IPS-15b (cell line): ENCODE measurements around the gene NDEL1.

Experiments
- H3K27me3 ChIP-seq: one replicate; pipeline ENCODE4 v1.6.1; 2013; ENCODE audit warnings: low read length; ENCODE audit not compliant: control insufficient read depth, insufficient read depth
- H3K36me3 ChIP-seq: one replicate; pipeline ENCODE4 v1.6.1; 2013; ENCODE audit warnings: low read length; ENCODE audit not compliant: control insufficient read depth, insufficient read depth
- H3K4me1 ChIP-seq: one replicate; pipeline ENCODE4 v1.6.1; 2013; ENCODE audit warnings: mild to moderate bottlenecking, low read length; ENCODE audit not compliant: control insufficient read depth, insufficient read depth
- H3K4me3 ChIP-seq: one replicate; pipeline ENCODE4 v1.5.1; 2013; ENCODE audit warnings: low read depth, low read length
- H3K9ac ChIP-seq: one replicate; pipeline ENCODE4 v1.6.1; 2013; ENCODE audit warnings: low read depth, mild to moderate bottlenecking, low read length
- H3K9me3 ChIP-seq: one replicate; pipeline ENCODE4 v1.6.1; 2013; ENCODE audit warnings: mild to moderate bottlenecking, low read length; ENCODE audit not compliant: control insufficient read depth, insufficient read depth

NDEL1 gene

DNA sequence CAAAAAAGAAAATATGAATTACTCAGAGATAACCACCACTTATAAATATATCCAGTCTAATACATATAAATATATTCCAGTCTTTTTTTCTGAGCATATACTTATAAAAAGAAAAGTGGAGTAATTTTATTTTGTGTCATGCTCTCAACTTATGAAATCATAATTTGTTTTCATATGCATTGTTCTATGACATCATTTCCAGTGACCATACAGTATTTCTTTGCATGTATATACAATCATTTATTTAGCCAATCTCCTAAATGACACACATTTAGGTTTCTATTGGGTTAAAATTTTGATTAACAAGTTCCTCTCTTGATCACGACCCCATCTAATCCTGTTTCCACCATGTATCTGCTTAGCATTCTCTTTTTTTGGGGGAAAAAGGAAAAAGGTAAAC lies 16.4 kb upstream of the NDEL1 start:
- Histone ChIP-seq H3K4me3 (no peak overlapping the region), H3K4me1 (no peaks in the 10 kb centered on the region), H3K9ac (no peak overlapping the region), H3K36me3 (no peaks in the 10 kb centered on the region), H3K27me3 (no peaks in the 10 kb centered on the region), H3K9me3 (no peaks in the 10 kb centered on the region)

DNA sequence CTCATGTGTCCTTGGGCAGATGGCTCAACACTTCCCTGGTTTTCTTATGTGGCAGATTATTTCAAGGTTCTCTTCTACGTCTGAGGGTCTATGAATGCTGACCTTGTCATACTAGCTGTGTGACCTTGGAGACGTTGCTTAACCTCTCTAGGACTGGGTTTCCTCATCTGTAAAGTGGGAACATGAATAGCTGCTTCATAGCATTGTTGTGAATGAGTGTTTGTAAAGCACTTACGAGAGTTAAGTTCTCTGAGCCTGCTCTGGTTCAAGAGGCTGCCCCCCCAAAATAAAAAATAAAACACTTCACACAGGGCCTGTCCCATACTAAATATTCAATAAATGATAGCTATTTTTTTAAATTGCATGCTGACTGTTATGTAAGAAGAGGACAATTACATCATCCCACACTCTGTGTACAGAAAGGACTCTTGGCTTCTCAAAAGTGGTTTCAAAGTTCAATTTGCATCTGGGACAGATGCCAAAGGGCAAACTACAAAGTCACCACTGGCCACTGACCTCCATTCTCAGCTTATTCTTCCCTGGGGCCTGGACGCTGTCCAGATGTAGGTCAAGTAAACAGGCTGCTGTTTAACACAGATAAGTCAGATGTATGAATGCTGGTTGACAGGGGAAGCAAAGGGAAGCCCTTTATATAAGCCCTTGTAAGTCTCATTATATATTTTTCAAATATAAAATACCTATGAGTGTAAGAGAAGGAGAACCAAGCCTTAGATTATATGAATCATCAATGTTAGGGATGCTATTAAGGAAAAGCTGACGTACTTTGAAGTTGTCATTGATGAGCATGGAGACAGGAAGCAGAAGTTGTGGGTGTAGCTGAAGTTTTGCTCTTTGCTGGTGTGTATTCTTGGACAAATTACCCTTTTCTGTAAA lies 15.4 kb upstream of the NDEL1 start:
- no peaks in the 10 kb centered on the region for H3K4me1 ChIP-seq
- H3K27me3 ChIP-seq: no peaks in the 10 kb centered on the region
- no peaks in the 10 kb centered on the region for H3K36me3 ChIP-seq
- H3K9me3 ChIP-seq: no peaks in the 10 kb centered on the region
- no peak overlapping the region for H3K4me3 ChIP-seq
- no peak overlapping the region for H3K9ac ChIP-seq

DNA sequence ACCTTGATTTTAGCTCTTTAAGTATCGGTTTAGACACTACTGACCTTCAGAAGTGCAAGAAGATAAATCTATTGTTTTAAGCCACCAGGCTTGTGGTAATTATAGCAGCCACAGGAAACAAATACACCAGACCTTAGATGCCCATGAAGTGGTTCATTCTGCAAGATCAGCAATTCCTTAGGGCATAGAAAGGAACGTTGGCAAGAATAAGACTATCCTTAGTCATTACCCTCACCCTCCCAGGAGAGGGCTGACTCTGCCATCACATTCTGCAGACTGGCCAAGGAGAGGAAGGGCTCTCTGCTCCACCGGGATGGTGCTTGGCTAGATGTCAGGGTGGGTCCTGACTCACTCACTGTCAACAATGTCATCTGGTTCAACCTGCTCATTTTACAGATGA lies 14.1 kb upstream of the NDEL1 start:
- no peaks in the 10 kb centered on the region for H3K36me3 ChIP-seq
- no peaks in the 10 kb centered on the region for H3K9me3 ChIP-seq
- no peak overlapping the region for H3K4me3 ChIP-seq
- no peaks in the 10 kb centered on the region for H3K27me3 ChIP-seq
- H3K9ac ChIP-seq: no peak overlapping the region
- H3K4me1 ChIP-seq: no peaks in the 10 kb centered on the region

DNA sequence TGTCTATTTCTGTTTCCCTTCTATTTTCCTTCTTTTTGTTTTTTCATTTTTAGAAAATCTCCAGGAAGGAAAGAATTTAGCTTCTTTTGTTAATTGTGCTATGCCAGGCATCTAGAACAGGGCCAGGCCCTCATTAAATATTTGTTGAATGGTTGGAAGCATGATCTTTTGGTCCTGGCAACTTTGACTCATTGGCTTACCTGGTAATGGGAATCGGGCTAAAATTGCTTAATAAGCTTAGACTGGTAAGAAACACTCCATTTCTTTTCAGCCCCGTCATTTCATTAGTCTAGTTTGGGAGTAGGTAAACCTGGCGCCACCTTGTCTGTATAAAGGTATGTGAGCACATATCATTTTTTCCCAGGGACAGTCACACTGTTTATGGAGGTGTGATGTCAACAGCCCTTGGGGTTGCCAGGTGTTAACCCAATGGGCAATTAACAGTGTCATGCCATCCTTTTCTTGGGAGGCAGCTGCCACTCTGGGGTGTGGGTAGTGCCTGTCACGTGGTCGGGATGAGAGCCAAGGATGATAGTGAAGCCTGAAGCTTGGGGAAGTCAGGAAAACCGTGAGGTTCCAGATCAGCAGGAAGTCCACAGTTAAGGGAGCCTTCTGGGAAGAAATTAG lies 9.5 kb upstream of the NDEL1 start:
- Histone ChIP-seq H3K4me1 (no peaks in the 10 kb centered on the region), H3K27me3 (no peaks in the 10 kb centered on the region), H3K36me3 (no peaks in the 10 kb centered on the region), H3K4me3 (no peak overlapping the region), H3K9ac (no peak overlapping the region), H3K9me3 (no peaks in the 10 kb centered on the region)

DNA sequence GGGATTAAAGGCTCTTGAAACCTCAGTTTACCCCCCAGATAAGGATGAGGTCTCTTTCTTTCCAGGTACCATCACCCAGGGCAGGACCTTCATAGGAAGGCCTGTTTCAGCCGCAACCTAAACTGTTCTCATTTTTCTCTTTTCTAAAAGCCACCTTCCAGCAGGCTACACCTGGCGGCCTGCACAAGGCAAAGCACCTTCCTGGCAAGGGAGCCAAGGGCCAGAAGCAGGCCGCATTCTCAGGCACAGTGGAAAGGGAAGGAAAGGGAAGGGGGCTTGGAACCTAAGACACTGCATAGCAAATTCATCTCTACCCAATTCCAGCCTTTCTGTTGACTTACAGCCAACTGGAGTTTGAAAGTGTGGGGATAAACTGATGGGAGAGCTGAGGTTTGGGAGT lies 8.9 kb upstream of the NDEL1 start:
- Histone ChIP-seq H3K4me1 (no peaks in the 10 kb centered on the region), H3K9ac (no peak overlapping the region), H3K4me3 (no peak overlapping the region), H3K9me3 (no peaks in the 10 kb centered on the region), H3K27me3 (no peaks in the 10 kb centered on the region), H3K36me3 (no peaks in the 10 kb centered on the region)

DNA sequence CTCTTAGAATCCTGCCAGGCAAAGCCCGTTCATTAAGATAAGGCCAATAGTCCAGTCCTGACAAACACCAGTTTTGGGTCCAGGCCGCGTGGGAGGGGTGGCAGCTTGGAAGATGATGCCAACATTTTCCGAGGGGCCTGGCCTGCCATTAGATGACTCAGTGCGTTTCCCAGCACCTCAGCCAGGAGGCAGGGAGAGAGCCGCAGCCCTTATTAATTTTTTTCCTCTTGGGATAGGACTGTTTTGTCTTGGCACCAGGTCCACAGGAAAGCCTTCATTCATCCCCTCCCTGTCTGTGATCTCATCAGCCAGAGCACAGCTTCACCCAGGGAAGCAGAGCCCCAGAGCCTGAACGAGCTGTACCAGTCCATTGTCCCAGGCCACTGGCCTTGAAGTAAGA lies 4.7 kb upstream of the NDEL1 start:
- Histone ChIP-seq H3K4me1 (no peaks in the 10 kb centered on the region), H3K9me3 (no peaks in the 10 kb centered on the region), H3K36me3 (no peaks in the 10 kb centered on the region), H3K4me3 (no peak overlapping the region), H3K27me3 (no peaks in the 10 kb centered on the region), H3K9ac (no peak overlapping the region)

DNA sequence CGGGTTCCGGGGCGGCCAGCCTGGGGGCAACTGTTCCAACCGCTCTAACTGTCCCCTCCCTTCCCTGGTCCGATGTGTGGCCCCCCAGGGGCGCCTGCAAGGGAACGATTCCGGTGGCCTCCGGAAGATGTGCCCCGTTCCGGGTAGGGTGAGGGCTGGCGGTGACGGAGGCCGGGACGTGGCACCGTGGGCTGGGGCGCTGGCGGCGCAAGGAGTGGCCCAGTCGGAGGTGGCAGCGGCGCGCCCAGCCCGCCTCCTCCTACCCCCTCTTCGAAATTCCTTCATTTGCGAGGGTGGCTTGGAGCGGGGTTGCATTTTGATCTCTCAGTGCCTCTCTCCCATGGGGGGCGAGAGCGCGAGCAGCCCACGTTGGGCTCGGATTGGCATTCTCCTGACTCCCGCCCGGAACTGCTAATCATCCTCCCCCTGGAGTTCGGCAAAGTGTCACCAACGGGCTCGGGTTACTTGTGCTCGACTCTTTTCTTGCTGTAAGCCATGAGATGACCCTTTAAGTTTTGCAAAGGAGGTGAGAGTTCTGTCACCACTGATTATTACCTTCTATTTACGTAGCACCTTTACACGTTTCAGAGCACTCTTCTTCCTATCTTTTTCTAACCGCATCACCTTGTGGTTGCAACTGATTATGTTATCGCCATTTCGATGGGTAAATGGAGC lies 622 bp downstream of the NDEL1 start:
- Histone ChIP-seq H3K27me3 (no peaks in the 10 kb centered on the region), H3K9me3 (no peaks in the 10 kb centered on the region), H3K9ac (peak overlapping the region; percentile 89), H3K4me1 (no peaks in the 10 kb centered on the region), H3K4me3 (peak overlapping the region; percentile 91), H3K36me3 (no peaks in the 10 kb centered on the region)

DNA sequence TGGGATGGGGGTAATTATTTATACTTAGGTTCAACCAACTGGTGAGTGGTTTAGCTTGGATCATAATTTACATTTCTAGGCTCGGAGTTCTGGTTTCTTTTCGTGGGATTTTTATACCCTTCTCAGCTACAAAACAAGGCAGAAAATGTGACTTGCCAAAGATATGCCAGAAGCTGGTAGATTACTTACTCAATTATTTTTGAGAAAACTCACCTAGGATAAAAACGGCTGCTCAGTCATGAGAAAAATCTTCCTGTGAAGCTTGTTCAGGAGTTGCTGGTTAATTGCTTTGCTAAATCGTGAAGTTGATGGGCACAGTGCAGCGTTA lies 1.1 kb downstream of the NDEL1 start:
- Histone ChIP-seq H3K9ac (peak overlapping the region; percentile 89), H3K27me3 (no peaks in the 10 kb centered on the region), H3K9me3 (no peaks in the 10 kb centered on the region), H3K36me3 (no peaks in the 10 kb centered on the region), H3K4me1 (no peaks in the 10 kb centered on the region), H3K4me3 (peak overlapping the region; percentile 91)

DNA sequence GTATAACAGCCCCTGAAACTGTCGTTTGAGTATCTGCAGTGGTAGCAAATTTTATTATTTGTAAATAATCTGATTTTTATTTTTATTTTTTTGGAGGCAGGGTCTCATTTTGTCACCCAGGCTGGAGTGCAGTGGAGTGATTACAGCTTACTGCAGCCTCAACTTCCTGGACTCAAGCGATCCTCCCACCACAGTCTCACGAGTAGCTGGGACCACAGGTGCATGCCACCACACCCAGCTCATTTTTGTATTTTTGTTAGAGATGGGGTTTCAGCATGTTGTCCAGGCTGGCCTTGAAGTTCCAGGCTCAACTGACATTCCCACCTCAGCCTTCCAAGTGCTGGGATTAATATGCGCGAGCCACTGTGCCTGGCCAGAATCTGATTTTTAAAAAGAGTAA lies 2.8 kb downstream of the NDEL1 start:
- no peaks in the 10 kb centered on the region for H3K4me1 ChIP-seq
- H3K4me3 ChIP-seq: no peak overlapping the region
- no peaks in the 10 kb centered on the region for H3K27me3 ChIP-seq
- H3K9me3 ChIP-seq: no peaks in the 10 kb centered on the region
- H3K9ac ChIP-seq: no peak overlapping the region
- no peaks in the 10 kb centered on the region for H3K36me3 ChIP-seq

DNA sequence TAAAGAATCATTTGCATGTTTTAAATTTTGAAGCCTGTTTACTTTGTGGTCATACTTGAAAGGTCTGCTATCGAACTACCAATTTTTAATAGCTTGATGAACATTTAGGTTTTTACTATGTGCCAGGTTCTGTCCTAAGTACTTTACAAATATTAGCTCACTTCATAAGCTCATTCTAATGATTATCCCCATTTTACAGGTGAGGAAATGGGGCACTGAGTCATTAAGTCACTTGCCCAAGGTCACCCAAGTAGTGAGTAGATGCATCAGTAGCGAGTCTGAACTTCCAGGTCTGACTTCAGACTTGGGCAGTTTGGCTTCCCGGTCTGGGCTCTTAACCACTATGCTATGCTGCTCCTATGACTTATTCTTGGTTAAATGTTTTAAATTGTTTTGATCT lies 4.0 kb downstream of the NDEL1 start:
- H3K9ac ChIP-seq: no peak overlapping the region
- H3K9me3 ChIP-seq: no peaks in the 10 kb centered on the region
- no peaks in the 10 kb centered on the region for H3K36me3 ChIP-seq
- no peaks in the 10 kb centered on the region for H3K4me1 ChIP-seq
- H3K27me3 ChIP-seq: no peaks in the 10 kb centered on the region
- no peak overlapping the region for H3K4me3 ChIP-seq

DNA sequence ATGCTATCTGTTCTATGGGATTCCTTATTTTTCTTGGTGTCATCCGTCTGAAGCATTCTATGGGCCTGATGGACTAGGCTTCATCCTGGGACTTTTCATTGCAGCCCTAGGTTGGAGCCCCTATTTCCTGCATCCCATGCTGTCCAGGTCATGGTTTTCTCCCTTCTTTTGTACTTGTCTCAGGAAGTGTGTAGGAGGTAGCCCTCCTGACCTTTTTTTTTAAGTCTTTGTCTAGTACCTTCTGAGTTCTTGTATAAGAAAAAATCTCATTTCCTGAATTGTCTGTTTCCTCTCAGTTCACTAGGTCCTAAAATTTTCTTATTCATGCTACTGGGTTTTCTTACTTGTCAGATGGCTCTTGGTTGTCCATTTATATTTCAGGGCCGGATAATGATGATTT lies 6.0 kb downstream of the NDEL1 start:
- Histone ChIP-seq H3K9ac (no peak overlapping the region), H3K36me3 (no peaks in the 10 kb centered on the region), H3K4me3 (no peak overlapping the region), H3K9me3 (no peaks in the 10 kb centered on the region), H3K4me1 (no peaks in the 10 kb centered on the region), H3K27me3 (no peaks in the 10 kb centered on the region)

DNA sequence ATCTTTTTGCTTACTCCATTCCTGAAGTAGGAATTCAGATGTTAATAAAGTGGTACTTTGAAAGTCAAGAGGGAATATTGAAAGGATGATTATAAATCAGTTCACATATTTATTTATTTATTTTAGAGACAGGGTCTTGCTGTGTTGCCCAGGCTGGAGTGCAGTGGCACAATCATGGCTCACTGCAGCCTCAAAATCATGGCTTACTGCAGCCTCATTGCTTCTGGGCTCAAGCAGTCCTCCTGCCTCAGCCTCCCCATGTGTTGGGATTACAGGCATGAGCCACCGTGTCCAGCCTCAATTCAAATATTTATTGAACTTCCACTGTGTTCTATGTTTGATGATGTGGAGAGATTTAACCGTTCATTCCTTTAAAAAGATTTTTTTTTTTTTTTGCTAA lies 6.6 kb downstream of the NDEL1 start:
- Histone ChIP-seq H3K9ac (no peak overlapping the region), H3K36me3 (no peaks in the 10 kb centered on the region), H3K4me3 (no peak overlapping the region), H3K27me3 (no peaks in the 10 kb centered on the region), H3K9me3 (no peaks in the 10 kb centered on the region), H3K4me1 (no peaks in the 10 kb centered on the region)
